Ectodermal cell (in vitro differentiated cells): Measurements from ENCODE around the gene UGT2A2.

ENCODE experiments used
- H3K27ac ChIP-seq: 2 replicates; pipeline ENCODE4 v1.7.0; 2013; ENCODE audit warnings: mild to moderate bottlenecking, low read depth, low read length; ENCODE audit not compliant: insufficient read depth, poor library complexity, severe bottlenecking
- H3K27me3 ChIP-seq: 2 replicates; pipeline ENCODE4 v1.7.0; 2013; ENCODE audit warnings: mild to moderate bottlenecking, low read length; ENCODE audit not compliant: insufficient read depth, control insufficient read depth, poor library complexity, severe bottlenecking
- H3K36me3 ChIP-seq: one replicate; pipeline ENCODE4 v1.7.0; 2013; ENCODE audit warnings: low read length; ENCODE audit not compliant: control insufficient read depth, insufficient read depth
- H3K4me1 ChIP-seq: one replicate; pipeline ENCODE4 v1.7.0; 2013; ENCODE audit warnings: low read length; ENCODE audit not compliant: control insufficient read depth, insufficient read depth
- H3K4me3 ChIP-seq: 2 replicates; pipeline ENCODE4 v1.7.0; 2013; ENCODE audit warnings: low read depth, low read length, control low read depth; ENCODE audit not compliant: insufficient read depth
- H3K9me3 ChIP-seq: 2 replicates; pipeline ENCODE4 v1.7.0; 2013; ENCODE audit warnings: mild to moderate bottlenecking, low read length, moderate library complexity; ENCODE audit not compliant: control insufficient read depth
- WGBS, 2 experiments: methylation state at CpG; one replicate each; pipeline ENCODE4 v1.1.7; 2013; ENCODE audit warnings: missing lambda C conversion rate in 2 of 2; 5-methylcytosine and 5-hydroxymethylcytosine counted together

The UGT2A2 gene

DNA sequence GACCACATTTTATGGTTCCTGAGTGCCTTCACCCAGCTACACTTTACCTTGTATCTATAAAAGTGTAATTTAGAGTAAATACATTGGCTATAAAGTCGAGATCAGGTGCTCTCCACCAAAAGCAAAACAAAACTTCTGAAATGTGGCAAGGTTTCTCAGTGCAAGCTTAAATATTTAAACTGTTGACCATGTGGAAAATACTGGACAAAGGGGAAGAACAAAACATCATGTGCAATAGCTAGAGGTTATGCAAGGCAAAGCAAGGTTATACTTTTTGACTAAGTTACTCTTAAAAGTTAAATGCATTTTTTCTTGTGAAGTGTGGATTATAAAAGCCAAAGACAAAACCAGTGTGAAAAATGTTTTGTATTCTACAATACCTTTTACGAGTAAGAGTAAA, 55.9 kb downstream of the UGT2A2 start:
- 86 to 89% methylated on average over 1 of the region's 2 CpGs for WGBS, 2 experiments
- Histone ChIP-seq H3K27me3 (no peaks in the 10 kb centered on the region), H3K4me1 (no peaks in the 10 kb centered on the region), H3K9me3 (no peaks in the 10 kb centered on the region), H3K27ac (no peak overlapping the region), H3K4me3 (no peak overlapping the region), H3K36me3 (no peaks in the 10 kb centered on the region)

DNA sequence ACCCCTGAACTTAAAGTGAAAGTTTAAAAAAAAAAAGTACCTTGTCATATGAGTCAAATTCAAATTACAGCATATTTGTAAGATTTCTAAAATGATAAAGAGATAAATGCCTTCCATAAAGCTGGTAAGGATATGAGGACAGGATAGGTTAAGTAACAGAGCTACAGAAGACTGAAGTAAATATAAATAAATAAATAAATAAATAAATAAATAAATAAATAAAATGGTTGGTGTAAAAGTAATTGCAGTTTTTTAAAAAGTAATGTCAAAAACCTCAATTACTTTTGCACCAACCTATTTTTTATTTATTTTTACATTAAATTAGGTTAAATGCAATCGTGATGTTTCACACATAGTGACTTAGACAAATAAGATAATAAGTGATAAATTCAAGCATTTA, 62.2 kb downstream of the UGT2A2 start:
- WGBS, 2 experiments: no CpG with 5 or more reads among the region's 1 CpG
- no peaks in the 10 kb centered on the region for H3K27me3 ChIP-seq
- H3K4me1 ChIP-seq: no peaks in the 10 kb centered on the region
- no peak overlapping the region for H3K27ac ChIP-seq
- H3K36me3 ChIP-seq: no peaks in the 10 kb centered on the region
- H3K4me3 ChIP-seq: no peak overlapping the region
- H3K9me3 ChIP-seq: no peaks in the 10 kb centered on the region

DNA sequence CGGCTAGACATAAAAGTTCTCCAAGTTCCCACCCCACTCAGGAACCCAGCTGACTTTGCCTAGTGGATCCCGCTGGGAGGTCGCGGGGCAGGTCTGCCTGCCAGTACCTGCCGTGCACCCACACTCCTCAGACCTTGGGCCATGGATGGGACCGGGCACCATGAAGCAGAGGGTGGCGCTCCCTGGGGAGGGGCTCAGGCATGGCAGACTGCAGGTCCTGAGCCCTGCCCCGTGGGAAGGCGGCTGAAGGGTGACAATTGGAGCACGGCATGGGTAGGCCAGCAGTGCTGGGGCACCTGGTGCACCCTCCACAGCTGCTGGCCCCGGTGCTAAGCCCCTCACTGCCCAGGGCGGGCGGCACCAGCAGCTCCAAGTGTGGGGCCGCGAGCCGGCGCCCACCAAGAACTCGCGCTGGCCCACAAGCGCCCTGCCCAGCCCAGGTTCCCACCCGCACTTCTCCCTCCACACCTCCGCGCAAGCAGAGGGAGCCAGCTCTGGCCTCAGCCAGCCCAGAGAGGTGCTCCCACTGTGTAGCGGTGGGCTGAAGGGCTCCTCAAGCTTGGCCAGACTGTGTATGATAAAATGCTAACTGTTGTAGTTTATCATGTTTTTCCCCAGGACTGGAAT, 63.1 kb downstream of the UGT2A2 start:
- no peaks in the 10 kb centered on the region for H3K9me3 ChIP-seq
- no peaks in the 10 kb centered on the region for H3K27me3 ChIP-seq
- no peak overlapping the region for H3K27ac ChIP-seq
- no peak overlapping the region for H3K4me3 ChIP-seq
- H3K36me3 ChIP-seq: no peaks in the 10 kb centered on the region
- WGBS, 2 experiments: 94 to 96% methylated on average over 24 of the region's 24 CpGs
- H3K4me1 ChIP-seq: no peaks in the 10 kb centered on the region

DNA sequence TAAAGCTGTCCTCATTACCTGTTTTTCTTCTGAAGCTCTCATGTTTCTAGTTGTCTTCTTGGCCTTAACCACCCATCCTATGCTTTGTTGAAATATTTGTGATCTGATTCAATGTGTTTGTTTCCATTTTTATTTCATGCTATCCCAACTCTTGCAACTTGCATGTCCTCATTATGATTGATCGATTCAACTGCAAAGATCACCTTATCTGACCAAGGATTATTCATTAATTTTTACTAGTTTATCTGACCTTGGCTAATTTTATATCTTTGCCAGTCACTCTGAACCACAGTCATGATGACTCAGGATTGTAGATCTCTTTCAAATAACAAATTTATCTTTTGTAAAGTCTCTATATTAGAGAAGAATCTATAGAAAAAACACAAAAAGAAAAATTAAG, 70.7 kb downstream of the UGT2A2 start:
- no peak overlapping the region for H3K4me3 ChIP-seq
- WGBS, 2 experiments: 100% methylated on average over 1 of the region's 1 CpG
- H3K4me1 ChIP-seq: no peaks in the 10 kb centered on the region
- H3K27ac ChIP-seq: no peak overlapping the region
- no peaks in the 10 kb centered on the region for H3K9me3 ChIP-seq
- H3K27me3 ChIP-seq: no peaks in the 10 kb centered on the region
- H3K36me3 ChIP-seq: no peaks in the 10 kb centered on the region

DNA sequence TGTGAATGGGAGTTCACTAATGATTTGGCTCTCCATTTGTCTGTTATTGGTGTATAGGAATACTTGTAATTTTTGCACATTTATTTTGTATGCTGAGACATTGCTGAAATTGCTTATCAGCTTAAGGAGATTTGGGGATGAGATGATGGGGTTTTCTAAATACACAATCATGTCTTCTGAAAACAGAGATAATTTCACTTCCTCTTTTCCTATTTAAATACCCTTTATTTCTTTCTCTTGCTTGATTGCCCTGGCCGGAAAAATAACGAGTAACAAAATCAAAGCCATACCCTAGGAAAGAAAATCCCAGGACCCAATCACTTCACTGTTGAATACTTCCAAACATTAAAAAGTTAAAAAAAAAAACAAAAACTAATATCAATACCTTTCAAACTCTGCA, 76.0 kb downstream of the UGT2A2 start:
- H3K27me3 ChIP-seq: no peaks in the 10 kb centered on the region
- H3K4me1 ChIP-seq: no peaks in the 10 kb centered on the region
- no peaks in the 10 kb centered on the region for H3K36me3 ChIP-seq
- WGBS, 2 experiments: 70 to 74% methylated on average over 2 of the region's 2 CpGs
- H3K9me3 ChIP-seq: no peaks in the 10 kb centered on the region
- no peak overlapping the region for H3K4me3 ChIP-seq
- H3K27ac ChIP-seq: no peak overlapping the region

DNA sequence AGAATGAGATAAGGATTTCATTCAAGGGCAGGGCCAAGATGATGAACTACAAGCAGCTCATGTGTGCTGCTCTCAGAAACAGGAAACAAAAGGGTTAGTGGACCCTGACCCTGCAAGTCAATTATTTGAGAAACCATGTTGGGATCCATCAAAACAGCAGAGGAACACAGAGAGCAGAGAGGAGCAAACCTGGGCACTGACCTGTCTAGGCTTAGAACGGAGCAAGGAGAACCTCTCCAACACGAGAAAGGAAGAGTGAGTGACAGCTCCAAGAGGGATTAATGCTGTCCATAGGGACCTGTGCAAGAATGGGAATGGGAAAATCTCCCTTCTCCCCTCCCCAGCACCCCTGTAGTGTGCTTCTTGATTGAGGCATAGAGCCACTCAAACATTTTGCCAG, 89.8 kb downstream of the UGT2A2 start:
- 86 to 91% methylated on average over 2 of the region's 2 CpGs for WGBS, 2 experiments
- H3K9me3 ChIP-seq: no peaks in the 10 kb centered on the region

DNA sequence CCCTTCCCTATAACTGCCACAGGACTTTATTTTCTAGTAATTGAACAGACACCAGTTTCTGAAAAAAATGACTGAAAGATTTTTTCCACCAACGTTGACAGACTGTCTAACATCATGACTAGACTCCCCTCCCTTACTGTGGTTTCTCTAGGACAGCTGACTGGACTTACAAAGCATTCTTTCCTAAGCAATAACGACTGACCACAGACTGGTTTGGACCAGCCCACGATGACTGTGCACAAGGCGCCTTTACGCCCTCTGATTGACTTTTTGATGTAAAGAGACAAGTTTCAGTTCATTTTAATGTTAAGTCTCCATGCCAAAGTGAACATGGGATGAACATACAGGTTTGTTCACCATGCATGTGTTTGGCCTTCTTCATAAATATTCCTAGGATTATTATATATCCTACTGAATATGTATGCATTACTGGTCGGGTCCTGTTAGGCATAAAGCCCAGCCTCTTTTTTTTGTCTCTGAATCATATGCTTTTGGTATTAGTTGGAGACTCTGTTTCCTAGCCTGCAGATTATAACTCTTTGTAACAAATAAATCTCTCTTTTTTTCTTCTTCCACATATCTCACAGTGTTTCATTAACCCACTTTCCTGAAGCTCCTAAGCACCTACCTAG, 93.2 kb downstream of the UGT2A2 start:
- H3K9me3 ChIP-seq: no peaks in the 10 kb centered on the region
- no peak overlapping the region for H3K4me3 ChIP-seq
- no peak overlapping the region for H3K27ac ChIP-seq
- WGBS, 2 experiments: 80 to 86% methylated on average over 5 to 6 of the region's 6 CpGs
- no peaks in the 10 kb centered on the region for H3K36me3 ChIP-seq
- no peaks in the 10 kb centered on the region for H3K27me3 ChIP-seq
- no peaks in the 10 kb centered on the region for H3K4me1 ChIP-seq

More for the DNA sequence above, 89.8 kb downstream of the UGT2A2 start:
- no peaks in the 10 kb centered on the region for H3K36me3 ChIP-seq
- no peak overlapping the region for H3K4me3 ChIP-seq
- H3K4me1 ChIP-seq: no peaks in the 10 kb centered on the region
- no peaks in the 10 kb centered on the region for H3K27me3 ChIP-seq
- no peak overlapping the region for H3K27ac ChIP-seq
